Stomach (tissue), 9 donors: Measurements from ENCODE around the gene ZNF222. TPM values are rescaled to one million over a fixed set of nuclear protein-coding genes. Genes with fewer than 3 reads are reported as not detected.

ENCODE experiments used
- DNase-seq, 2 donors: peaks; one replicate each; pipeline versions ENCODE4 v3.0.0 to v3.0.0-alpha.2; 2013 to 2019
- H3K27ac ChIP-seq, 5 donors: fragments of 200-600 bp in 4 of 5; sonication (generic) in 4 of 5; one replicate each; pipeline ENCODE4 v1.5.1; 2013 to 2019; ENCODE audit warnings: mild to moderate bottlenecking in 1 of 5, moderate library complexity in 1 of 5
- H3K27me3 ChIP-seq, 3 donors: fragments of 200-600 bp; sonication (generic); one replicate each; pipeline ENCODE4 v1.5.1; 2017 to 2019; ENCODE audit warnings: mixed run types in 1 of 3
- H3K36me3 ChIP-seq, 4 donors: fragments of 200-600 bp; sonication (generic); 1 replicate in 3 of 4; 2 replicates in 1 of 4; pipeline ENCODE4 v1.5.1; 2016 to 2019
- H3K4me1 ChIP-seq, 4 donors: fragments of 200-600 bp; sonication (generic); one replicate each; pipeline ENCODE4 v1.5.1; 2016 to 2019
- H3K4me3 ChIP-seq, 4 donors: fragments of 200-600 bp; sonication (generic) in 3 of 4; one replicate each; pipeline ENCODE4 v1.5.1; 2016 to 2019; ENCODE audit warnings: mild to moderate bottlenecking in 1 of 4
- H3K9me3 ChIP-seq, 4 donors: fragments of 200-600 bp; sonication (generic); one replicate each; pipeline ENCODE4 v1.5.1; 2016 to 2019
- EP300 ChIP-seq: sonication (generic); formaldehyde crosslinking; IDR thresholded peaks from one replicate; pipeline ENCODE4 v1.6.1; 2017; ENCODE audit warnings: antibody characterized with exemption
- POLR2A ChIP-seq, 4 donors: fragments of 450-650 bp; IDR thresholded peaks; one replicate each; pipeline ENCODE4 v1.6.1; 2016; ENCODE audit warnings: antibody characterized with exemption in 4 of 4, control low read depth in 2 of 4, mild to moderate bottlenecking in 1 of 4, moderate library complexity in 1 of 4
- POLR2AphosphoS5 ChIP-seq, 3 donors: sonication (generic); formaldehyde crosslinking; IDR thresholded peaks; one replicate each; pipeline ENCODE4 v1.6.1; 2016; ENCODE audit warnings: antibody characterized with exemption in 3 of 3
- WGBS, 5 donors: extraction: QIAGEN DNeasy Blood & Tissue Kit in 3 of 5; methylation state at CpG; one replicate each; pipeline versions ENCODE4 v1.1.5 to v1.1.7; 2013 to 2018; 5-methylcytosine and 5-hydroxymethylcytosine counted together
- intact Hi-C: fragments of 100-400 bp; cut with DNase I; formaldehyde crosslinking; loops from one replicate; pipeline ENCODE4 v1.15.1; 2023; ENCODE audit warnings: low total_unique reads
- polyA plus RNA-seq, 3 donors: library from polyadenylated mRNA; stranded (reverse); fragments of 200-250 nt; gene quantifications; one replicate each; pipeline ENCODE4 v1.2.3, GENCODE V29; 2013
- total RNA-seq, 5 donors: library from RNA; depleted of rRNA; stranded (reverse); fragments of >200 nt; gene quantifications; one replicate each; pipeline versions ENCODE4 v1.1.0 to v1.2.3, GENCODE V29; 2014 to 2016
- TF ChIP-seq, protein P1 (sequence below), 7 experiments: fragments of 450-650 bp in 4 of 7; fragments of 200-600 bp in 3 of 7; sonication (generic) in 3 of 7; IDR thresholded peaks; one replicate each; pipeline ENCODE4 v1.5.1; 2016 to 2019; ENCODE audit warnings: antibody characterized with exemption in 7 of 7, control low read depth in 2 of 7, mild to moderate bottlenecking in 1 of 7
- donor health status: healthy with polysubstance abuse.
- donor health status: Bipolar disorder and iron deficiency.
- donor health status: healthy.

The ZNF222 gene
- total and polyA plus RNA-seq, 8 donors = 1.1 to 6.1 (median 2.2) TPM; not detected in 3

DNA sequence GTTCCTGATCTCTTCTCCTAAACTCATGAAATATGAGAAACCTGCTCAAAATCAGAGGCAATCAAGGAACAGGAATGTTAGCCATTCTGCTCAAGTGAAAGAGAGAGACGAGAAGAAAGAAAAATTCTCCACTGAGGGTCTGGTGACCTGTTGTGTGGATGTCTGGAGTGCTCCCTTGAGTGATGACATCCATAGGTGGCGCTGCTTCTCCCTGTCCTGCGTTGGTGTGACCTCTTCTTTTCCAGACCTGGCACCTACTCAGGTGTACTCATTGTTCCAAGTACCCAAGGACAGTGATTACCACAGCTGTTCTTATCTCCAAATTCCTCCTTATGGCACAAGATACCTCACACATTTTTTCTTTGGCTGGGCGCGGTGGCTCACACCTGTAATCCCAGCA lies 30.7 kb downstream of the ZNF222 start:
- DNase-seq = no peak
- TF ChIP-seq, protein P1, sequence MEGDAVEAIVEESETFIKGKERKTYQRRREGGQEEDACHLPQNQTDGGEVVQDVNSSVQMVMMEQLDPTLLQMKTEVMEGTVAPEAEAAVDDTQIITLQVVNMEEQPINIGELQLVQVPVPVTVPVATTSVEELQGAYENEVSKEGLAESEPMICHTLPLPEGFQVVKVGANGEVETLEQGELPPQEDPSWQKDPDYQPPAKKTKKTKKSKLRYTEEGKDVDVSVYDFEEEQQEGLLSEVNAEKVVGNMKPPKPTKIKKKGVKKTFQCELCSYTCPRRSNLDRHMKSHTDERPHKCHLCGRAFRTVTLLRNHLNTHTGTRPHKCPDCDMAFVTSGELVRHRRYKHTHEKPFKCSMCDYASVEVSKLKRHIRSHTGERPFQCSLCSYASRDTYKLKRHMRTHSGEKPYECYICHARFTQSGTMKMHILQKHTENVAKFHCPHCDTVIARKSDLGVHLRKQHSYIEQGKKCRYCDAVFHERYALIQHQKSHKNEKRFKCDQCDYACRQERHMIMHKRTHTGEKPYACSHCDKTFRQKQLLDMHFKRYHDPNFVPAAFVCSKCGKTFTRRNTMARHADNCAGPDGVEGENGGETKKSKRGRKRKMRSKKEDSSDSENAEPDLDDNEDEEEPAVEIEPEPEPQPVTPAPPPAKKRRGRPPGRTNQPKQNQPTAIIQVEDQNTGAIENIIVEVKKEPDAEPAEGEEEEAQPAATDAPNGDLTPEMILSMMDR (IDR thresholded peaks at IDR 0.05) = no peak
- H3K9me3 ChIP-seq = peaks cover 0 to 49% (median 15%) of the 10 kb centered on the region in 4 donors
- H3K27ac ChIP-seq = no peak overlapping the region
- intact Hi-C loops = no loop called here
- no peak overlapping the region for H3K4me3 ChIP-seq
- peaks cover 0 to under 1% (median 0%) of the 10 kb centered on the region in 3 donors for H3K27me3 ChIP-seq
- WGBS, 5 donors = 95 to 98% (median 96%) methylated on average over 5 of the region's 5 CpGs
- H3K4me1 ChIP-seq = peaks cover 4 to 20% (median 16%) of the 10 kb centered on the region in 4 donors
- H3K36me3 ChIP-seq = peaks cover 13 to 62% (median 57%) of the 10 kb centered on the region in 4 donors

DNA sequence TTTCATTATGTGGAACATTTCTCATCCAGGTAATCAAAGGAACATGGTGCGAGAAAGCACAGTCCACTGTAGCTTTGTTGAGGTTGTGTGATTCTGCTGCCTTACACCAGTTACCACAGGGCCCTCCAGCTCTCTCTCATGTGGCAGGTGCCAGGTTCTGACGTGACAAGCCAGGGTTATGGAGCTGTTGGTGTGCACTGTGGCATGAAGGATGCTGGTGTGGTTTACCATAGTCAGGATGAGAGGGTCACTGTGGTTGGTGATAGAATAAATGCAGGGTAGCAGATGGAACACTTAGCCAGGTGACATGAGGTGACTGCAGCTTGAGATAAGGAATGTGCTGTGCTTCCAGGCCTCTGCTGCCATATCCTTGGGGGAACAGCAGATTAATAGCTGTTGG lies 34.0 kb downstream of the ZNF222 start:
- 85 to 97% (median 94%) methylated on average over 2 of the region's 2 CpGs for WGBS, 5 donors
- H3K4me1 ChIP-seq = no peaks in the 10 kb centered on the region
- H3K9me3 ChIP-seq = peaks cover 0 to 73% (median 35%) of the 10 kb centered on the region in 4 donors
- H3K27me3 ChIP-seq = no peaks in the 10 kb centered on the region
- no peak for TF ChIP-seq EP300
- no peak for TF ChIP-seq POLR2A (IDR thresholded peaks at IDR 0.05)
- TF ChIP-seq, protein P1 (IDR thresholded peaks at IDR 0.05) = no peak
- no peak for TF ChIP-seq POLR2AphosphoS5 (IDR thresholded peaks at IDR 0.05)
- no peak for DNase-seq
- H3K27ac ChIP-seq = no peak overlapping the region
- no peak overlapping the region for H3K4me3 ChIP-seq
- intact Hi-C loops = no loop called here
- peaks cover 36 to 96% (median 91%) of the 10 kb centered on the region in 4 donors for H3K36me3 ChIP-seq

DNA sequence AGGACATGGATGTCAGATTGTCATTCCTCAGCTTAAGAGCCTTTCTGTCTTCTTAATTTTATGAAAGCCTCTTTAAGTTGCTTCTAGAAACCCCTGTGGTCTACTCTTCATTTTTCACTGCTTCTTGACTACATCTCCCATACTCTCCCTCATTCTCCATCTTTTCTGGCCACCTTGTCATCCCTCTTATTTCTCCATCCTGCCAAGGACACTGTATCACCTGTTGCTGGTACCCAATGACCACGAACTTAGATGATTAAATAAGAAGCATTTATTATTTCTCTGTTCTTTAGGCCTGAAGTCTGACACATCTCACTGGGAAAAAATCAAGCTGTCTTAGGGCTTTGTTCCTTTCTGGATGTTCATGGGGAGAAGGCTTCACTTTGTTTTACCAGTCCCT lies 35.9 kb downstream of the ZNF222 start:
- H3K4me1 ChIP-seq = no peaks in the 10 kb centered on the region
- no peak for DNase-seq
- WGBS, 5 donors = 90 to 97% (median 91%) methylated on average over 1 of the region's 1 CpG
- H3K27ac ChIP-seq = no peak overlapping the region
- H3K4me3 ChIP-seq = no peak overlapping the region
- peaks cover 5 to 74% (median 45%) of the 10 kb centered on the region in 4 donors for H3K9me3 ChIP-seq
- intact Hi-C loops = no loop called here
- H3K27me3 ChIP-seq = no peaks in the 10 kb centered on the region
- peaks cover 46 to 97% (median 94%) of the 10 kb centered on the region in 4 donors for H3K36me3 ChIP-seq
- TF ChIP-seq POLR2AphosphoS5 (IDR thresholded peaks at IDR 0.05) (no peak), POLR2A (IDR thresholded peaks at IDR 0.05) (no peak), EP300 (no peak)
- TF ChIP-seq, protein P1 (IDR thresholded peaks at IDR 0.05) = no peak

DNA sequence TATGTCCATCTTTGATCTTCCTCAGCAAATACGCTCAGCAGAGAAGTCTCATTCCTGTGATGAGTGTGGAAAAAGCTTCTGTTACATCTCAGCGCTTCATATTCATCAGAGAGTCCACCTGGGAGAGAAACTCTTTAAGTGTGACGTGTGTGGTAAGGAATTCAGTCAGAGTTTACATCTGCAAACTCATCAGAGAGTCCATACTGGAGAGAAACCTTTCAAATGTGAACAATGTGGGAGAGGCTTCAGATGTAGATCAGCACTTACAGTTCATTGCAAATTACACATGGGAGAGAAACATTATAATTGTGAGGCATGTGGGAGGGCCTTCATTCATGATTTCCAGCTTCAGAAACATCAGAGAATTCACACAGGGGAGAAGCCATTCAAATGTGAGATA lies 41.1 kb downstream of the ZNF222 start:
- peaks cover 32 to 93% (median 72%) of the 10 kb centered on the region in 4 donors for H3K9me3 ChIP-seq
- intact Hi-C loops = no loop called here

More for the DNA sequence above, 41.1 kb downstream of the ZNF222 start:
- H3K27ac ChIP-seq = no peak overlapping the region
- TF ChIP-seq, protein P1 (IDR thresholded peaks at IDR 0.05) = no peak
- no peak for TF ChIP-seq EP300
- TF ChIP-seq POLR2A (IDR thresholded peaks at IDR 0.05) = no peak
- no peak overlapping the region for H3K4me3 ChIP-seq
- peaks cover 0 to 3% (median under 1%) of the 10 kb centered on the region in 4 donors for H3K4me1 ChIP-seq
- WGBS, 5 donors = 62 to 81% (median 78%) methylated on average over 3 of the region's 3 CpGs
- no peaks in the 10 kb centered on the region for H3K27me3 ChIP-seq
- H3K36me3 ChIP-seq = peaks cover 40 to 72% (median 62%) of the 10 kb centered on the region in 4 donors
- DNase-seq = no peak
